ENCODE data around the gene PLTP.
"Not testable (repeated sequence)": the region's sequence is repeated elsewhere in the genome, so short reads cannot be mapped to it uniquely, and the experiment has no call there.

Gene PLTP

GRCh38 chr20:45897289-45897688, 14.7 kb downstream of the PLTP start:
- DNase-seq (ENCODE audit: low spot score): no peak

- no peak for DNase-seq (ENCODE audit: low spot score)
These were observed 15.3 kb downstream of the PLTP start for GRCh38 chr20:45896641-45897161.

GRCh38 chr20:45894797-45895196, 17.2 kb downstream of the PLTP start:
- DNase-seq (ENCODE audit: low spot score): no peak

- no peak for DNase-seq (ENCODE audit: low spot score)
These were observed 18.1 kb downstream of the PLTP start for GRCh38 chr20:45893831-45894230.

- DNase-seq (ENCODE audit: low spot score): no peak
These were observed 19.0 kb downstream of the PLTP start for GRCh38 chr20:45892828-45893500.

- DNase-seq (ENCODE audit: low spot score): no peak
These were observed 19.7 kb downstream of the PLTP start for GRCh38 chr20:45892049-45892825.

- peak; percentile 95 for DNase-seq (ENCODE audit: low spot score)
These were observed 20.7 kb downstream of the PLTP start, which contains the start of the genes CTSA and NEURL2 for GRCh38 chr20:45890985-45891983. Gene CTSA, plus strand, starts transcription at chr20:45891335. Its CDS starts 234 bp downstream, at chr20:45891569. Gene NEURL2, minus strand, starts transcription at chr20:45891208. Its CDS starts 217 bp downstream, at chr20:45890991.

- peak; percentile 88 for DNase-seq (ENCODE audit: low spot score)
These were observed 21.6 kb downstream of the PLTP start for GRCh38 chr20:45890077-45890984.

GRCh38 chr20:45888681-45889080, 23.3 kb downstream of the PLTP start:
- DNase-seq (ENCODE audit: low spot score): no peak

- DNase-seq (ENCODE audit: low spot score): no peak
These were observed 24.6 kb downstream of the PLTP start, which contains the start of gene SPATA25 for GRCh38 chr20:45887346-45887715. Gene SPATA25, minus strand, starts transcription at chr20:45887622. Its CDS starts 32 bp downstream, at chr20:45887590.

- no peak for DNase-seq (ENCODE audit: low spot score)
These were observed 25.2 kb downstream of the PLTP start for GRCh38 chr20:45886590-45887345.

- no peak for DNase-seq (ENCODE audit: low spot score)
These were observed 28.9 kb downstream of the PLTP start for GRCh38 chr20:45883100-45883469.

GRCh38 chr20:45882469-45883099, 29.4 kb downstream of the PLTP start:
- DNase-seq (ENCODE audit: low spot score): no peak

GRCh38 chr20:45880988-45881788, 30.8 kb downstream of the PLTP start, which contains the start of gene ZSWIM1:
Gene ZSWIM1, plus strand, starts transcription at chr20:45881227. Its CDS starts 1,366 bp downstream, at chr20:45882593.
- DNase-seq (ENCODE audit: low spot score): peak; percentile 99

- no peak for DNase-seq (ENCODE audit: low spot score)
These were observed 33.7 kb downstream of the PLTP start for GRCh38 chr20:45878076-45878761.

- no peak for DNase-seq (ENCODE audit: low spot score)
These were observed 37.4 kb downstream of the PLTP start for GRCh38 chr20:45874576-45874975.

GRCh38 chr20:45874104-45874481, 37.9 kb downstream of the PLTP start:
- DNase-seq (ENCODE audit: low spot score): not testable (repeated sequence)

Measured in left forelimb (tissue), 1 donor.